Nephron (organoid): ENCODE measurements around the gene VSTM1.

Source experiments
- H3K27ac Mint-ChIP-seq, 3 experiments: 2 replicates each; pipeline ENCODE4 v1.8.0; 2020; ENCODE audit warnings: mixed read lengths in 3 of 3, mild to moderate bottlenecking in 2 of 3, moderate library complexity in 1 of 3
- H3K27me3 Mint-ChIP-seq: 2 replicates; pipeline ENCODE4 v1.8.0; 2021; ENCODE audit warnings: low read depth, mild to moderate bottlenecking, moderate library complexity, mixed read lengths
- H3K36me3 Mint-ChIP-seq: 2 replicates; pipeline ENCODE4 v1.8.0; 2020; ENCODE audit warnings: low read depth, mixed read lengths
- H3K4me1 Mint-ChIP-seq: 2 replicates; pipeline ENCODE4 v1.8.0; 2020; ENCODE audit warnings: mixed read lengths
- H3K4me3 Mint-ChIP-seq, 3 experiments: 2 replicates each; pipeline ENCODE4 v1.8.0; 2020; ENCODE audit warnings: mild to moderate bottlenecking in 3 of 3, mixed read lengths in 3 of 3, moderate library complexity in 2 of 3
- H3K9me3 Mint-ChIP-seq: 2 replicates; pipeline ENCODE4 v1.8.0; 2020; ENCODE audit warnings: mixed read lengths
- CTCF ChIP-seq, 3 experiments: fragments of 200-600 bp; sonication (generic); IDR thresholded peaks; one replicate each; pipeline ENCODE4 v1.5.0; 2021; ENCODE audit warnings: antibody characterized with exemption in 3 of 3; ENCODE audit not compliant: unreplicated experiment in 3 of 3

Gene VSTM1

GRCh38 chr19:53994811-53995210 is 68.9 kb downstream of the VSTM1 start:
- no peak for TF ChIP-seq CTCF (IDR thresholded peaks at IDR 0.05; ENCODE audit: unreplicated experiment in 3 of 3)
- H3K27me3 Mint-ChIP-seq = peaks cover 52% of the 10 kb centered on the region
- no peaks in the 10 kb centered on the region for H3K36me3 Mint-ChIP-seq

GRCh38 chr19:53993448-53993847 is 70.2 kb downstream of the VSTM1 start:
- H3K36me3 Mint-ChIP-seq = no peaks in the 10 kb centered on the region

More at GRCh38 chr19:53994811-53995210, 68.9 kb downstream of the VSTM1 start:
- Mint-ChIP-seq H3K27ac (no peak overlapping the region), H3K4me3 (peak overlapping the region in 1 of 3 experiments; percentile 72), H3K4me1 (peaks cover 7% of the 10 kb centered on the region), H3K9me3 (no peaks in the 10 kb centered on the region)

GRCh38 chr19:53992815-53993214 is 70.9 kb downstream of the VSTM1 start:
- Mint-ChIP-seq H3K9me3 (no peaks in the 10 kb centered on the region), H3K36me3 (no peaks in the 10 kb centered on the region), H3K27ac (no peak overlapping the region), H3K4me1 (peaks cover 14% of the 10 kb centered on the region), H3K27me3 (peaks cover 51% of the 10 kb centered on the region), H3K4me3 (peak overlapping the region; percentile 74 to 83 (median 81))
- no peak for TF ChIP-seq CTCF (IDR thresholded peaks at IDR 0.05; ENCODE audit: unreplicated experiment in 3 of 3)

More at GRCh38 chr19:53993448-53993847, 70.2 kb downstream of the VSTM1 start:
- peaks cover 51% of the 10 kb centered on the region for H3K27me3 Mint-ChIP-seq
- H3K4me1 Mint-ChIP-seq = peaks cover 14% of the 10 kb centered on the region
- peak overlapping the region; percentile 12 to 72 (median 56) for H3K4me3 Mint-ChIP-seq
- H3K27ac Mint-ChIP-seq = no peak overlapping the region
- no peak for TF ChIP-seq CTCF (IDR thresholded peaks at IDR 0.05; ENCODE audit: unreplicated experiment in 3 of 3)
- H3K9me3 Mint-ChIP-seq = no peaks in the 10 kb centered on the region

- peaks cover 14% of the 10 kb centered on the region for H3K4me1 Mint-ChIP-seq
- H3K27me3 Mint-ChIP-seq = peaks cover 45% of the 10 kb centered on the region
- no peak for TF ChIP-seq CTCF (IDR thresholded peaks at IDR 0.05; ENCODE audit: unreplicated experiment in 3 of 3)
- peak overlapping the region; percentile 74 to 83 (median 81) for H3K4me3 Mint-ChIP-seq
- H3K27ac Mint-ChIP-seq = peak overlapping the region in 2 of 3 experiments; percentile 23 to 46
- H3K9me3 Mint-ChIP-seq = no peaks in the 10 kb centered on the region
- no peaks in the 10 kb centered on the region for H3K36me3 Mint-ChIP-seq
Observed at GRCh38 chr19:53992211-53992610, 71.5 kb downstream of the VSTM1 start.

GRCh38 chr19:53991224-53992113 is 72.2 kb downstream of the VSTM1 start, which contains the start of gene CACNG6:
CACNG6 (plus strand) TSS chr19:53991637; CDS start chr19:53992878, 1,241 bp downstream.
- no peaks in the 10 kb centered on the region for H3K9me3 Mint-ChIP-seq
- H3K4me1 Mint-ChIP-seq = peaks cover 14% of the 10 kb centered on the region
- no peaks in the 10 kb centered on the region for H3K36me3 Mint-ChIP-seq
- peaks cover 42% of the 10 kb centered on the region for H3K27me3 Mint-ChIP-seq
- peak within 1 kb of the TSS; percentile 74 to 83 (median 81) for H3K4me3 Mint-ChIP-seq
- TF ChIP-seq CTCF (IDR thresholded peaks at IDR 0.05; ENCODE audit: unreplicated experiment in 3 of 3) = no peak
- peak within 1 kb of the TSS in 2 of 3 experiments; percentile 23 to 46 for H3K27ac Mint-ChIP-seq
